ENCODE measurements around the gene CAMTA1. TPM values are rescaled to one million over a fixed set of nuclear protein-coding genes. Genes with fewer than 3 reads are reported as not detected.

The CAMTA1 gene
- total RNA-seq, 1 donor from 2014 or later: 47.9 TPM

- Histone ChIP-seq H3K9me3 (no peaks in the 10 kb centered on the region), H3K27ac (no peak overlapping the region), H3K4me1 (no peaks in the 10 kb centered on the region), H3K27me3 (ENCODE audit: low read depth) (no peaks in the 10 kb centered on the region), H3K4me3 (no peak overlapping the region), H3K36me3 (no peaks in the 10 kb centered on the region)
- TF ChIP-seq CTCF (IDR thresholded peaks at IDR 0.05): no peak
- DNase-seq (no peak), ATAC-seq (peak in 1 of 2 donors; percentile 18)
- intact Hi-C loops (cut with DNase I): no loop called here
Observed at GRCh38 chr1:7561331-7561921, 776.2 kb downstream of the CAMTA1 start.

GRCh38 chr1:7561936-7562728, 776.9 kb downstream of the CAMTA1 start:
- Histone ChIP-seq H3K27ac (no peak overlapping the region), H3K36me3 (no peaks in the 10 kb centered on the region), H3K9me3 (no peaks in the 10 kb centered on the region), H3K4me1 (no peaks in the 10 kb centered on the region), H3K27me3 (ENCODE audit: low read depth) (no peaks in the 10 kb centered on the region), H3K4me3 (no peak overlapping the region)
- intact Hi-C loops (cut with DNase I): no loop called here
- DNase-seq (no peak), ATAC-seq (no peak)
- no peak for TF ChIP-seq CTCF (IDR thresholded peaks at IDR 0.05)

- no peak for ATAC-seq
- no peak overlapping the region for H3K4me3 ChIP-seq
- TF ChIP-seq CTCF (IDR thresholded peaks at IDR 0.05): no peak
- intact Hi-C loops (cut with DNase I): no loop called here
- H3K4me1 ChIP-seq: no peaks in the 10 kb centered on the region
- H3K27ac ChIP-seq: no peak overlapping the region
- H3K36me3 ChIP-seq: no peaks in the 10 kb centered on the region
- H3K27me3 ChIP-seq (ENCODE audit: low read depth): no peaks in the 10 kb centered on the region
- no peaks in the 10 kb centered on the region for H3K9me3 ChIP-seq
- no peak for DNase-seq
Observed at GRCh38 chr1:7562729-7563605, 777.7 kb downstream of the CAMTA1 start.

- intact Hi-C loops (cut with DNase I): no loop called here
- no peak for DNase-seq
- Histone ChIP-seq H3K27me3 (ENCODE audit: low read depth) (no peaks in the 10 kb centered on the region), H3K36me3 (no peaks in the 10 kb centered on the region), H3K4me1 (no peaks in the 10 kb centered on the region), H3K4me3 (no peak overlapping the region), H3K9me3 (no peaks in the 10 kb centered on the region), H3K27ac (no peak overlapping the region)
- no peak for ATAC-seq
- TF ChIP-seq CTCF (IDR thresholded peaks at IDR 0.05): no peak
Observed at GRCh38 chr1:7564137-7564536, 778.9 kb downstream of the CAMTA1 start.

DNA sequence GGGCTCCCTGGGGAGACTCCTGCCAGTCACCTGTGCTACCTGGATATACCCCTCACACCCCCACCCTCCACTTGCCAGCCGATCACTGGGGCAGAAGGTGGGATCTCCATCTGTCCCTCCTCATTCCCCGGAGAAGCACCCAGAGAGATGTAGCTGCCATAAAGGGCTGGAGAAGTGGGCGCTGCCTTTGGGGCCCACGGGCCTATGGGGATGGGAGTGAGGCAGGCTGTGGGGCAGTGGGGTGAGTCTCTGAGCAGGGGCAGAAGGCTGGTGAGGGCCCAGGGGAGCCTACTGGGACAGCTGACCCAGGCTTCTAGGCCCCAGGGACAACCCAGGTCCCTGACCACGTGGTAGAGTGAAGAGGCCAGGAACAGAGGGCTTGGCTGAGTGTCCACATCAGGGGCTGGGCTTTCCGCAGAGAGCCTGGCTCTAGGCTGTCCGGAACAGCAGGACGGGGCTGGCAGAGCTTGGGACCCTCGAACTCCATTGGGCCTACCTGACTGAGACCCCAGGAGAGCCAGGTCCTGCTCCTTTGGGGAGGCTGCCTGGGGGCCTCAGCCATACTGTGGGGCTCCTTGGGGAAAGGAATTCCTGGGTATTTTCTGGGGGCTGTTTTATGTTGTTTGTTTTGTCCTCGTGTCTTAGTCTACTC, 780.0 kb downstream of the CAMTA1 start:
- DNase-seq: no peak
- no peak for ATAC-seq
- H3K36me3 ChIP-seq: no peaks in the 10 kb centered on the region
- no peak overlapping the region for H3K27ac ChIP-seq
- H3K9me3 ChIP-seq: no peaks in the 10 kb centered on the region
- no peaks in the 10 kb centered on the region for H3K27me3 ChIP-seq (ENCODE audit: low read depth)
- TF ChIP-seq CTCF (IDR thresholded peaks at IDR 0.05): no peak
- no peaks in the 10 kb centered on the region for H3K4me1 ChIP-seq
- H3K4me3 ChIP-seq: no peak overlapping the region
- intact Hi-C loops (cut with DNase I): no loop called here

Data from lower lobe of right lung (tissue), 2 donors.